GM06990 (cell line): ENCODE results near the gene VWF.

Source experiments
- DNase-seq: peaks from one replicate; pipeline ENCODE4 v3.0.0-alpha.2; 2011; ENCODE audit not compliant: insufficient read length; ENCODE audit errors: extremely low read depth
- H3K27me3 ChIP-seq: replicated peaks from 2 replicates; pipeline ENCODE4 v1.6.0; 2011; ENCODE audit warnings: low read length; ENCODE audit not compliant: control insufficient read depth, insufficient read depth
- H3K36me3 ChIP-seq: 2 replicates; pipeline ENCODE4 v1.5.1; 2011; ENCODE audit warnings: low read length; ENCODE audit not compliant: control insufficient read depth, insufficient read depth
- H3K4me3 ChIP-seq: replicated peaks from 2 replicates; pipeline ENCODE4 v1.5.1; 2011; ENCODE audit warnings: low read depth, mild to moderate bottlenecking, control low read depth, low read length
- TF ChIP-seq, protein P1 (sequence below): IDR thresholded peaks from 2 replicates; pipeline ENCODE4 v1.5.1; 2011; ENCODE audit warnings: low read length, control low read depth, mild to moderate bottlenecking, inconsistent platforms; ENCODE audit not compliant: insufficient read depth, poor library complexity, severe bottlenecking

VWF gene

DNA sequence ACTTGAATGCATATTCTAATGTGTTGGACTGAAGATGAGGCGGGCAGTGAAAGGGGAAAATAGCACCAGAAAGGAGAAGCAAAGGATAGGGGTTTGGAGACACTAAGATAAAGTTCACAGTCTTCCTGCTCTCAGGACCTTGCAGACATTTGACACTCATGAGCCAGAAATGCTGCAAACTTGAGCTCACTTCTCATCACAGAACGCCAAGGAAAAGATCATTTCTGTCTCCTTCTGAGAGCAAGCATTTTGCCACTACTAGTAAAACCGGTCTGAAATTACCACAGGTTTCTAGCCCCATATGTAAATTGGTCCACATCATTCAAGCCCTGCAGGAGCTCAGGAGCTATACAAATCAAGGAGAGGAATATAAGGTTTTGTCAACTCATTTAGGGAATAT lies 134.8 kb downstream of the VWF start:
- H3K36me3 ChIP-seq, result no peaks in the 10 kb centered on the region
- TF ChIP-seq, protein P1, sequence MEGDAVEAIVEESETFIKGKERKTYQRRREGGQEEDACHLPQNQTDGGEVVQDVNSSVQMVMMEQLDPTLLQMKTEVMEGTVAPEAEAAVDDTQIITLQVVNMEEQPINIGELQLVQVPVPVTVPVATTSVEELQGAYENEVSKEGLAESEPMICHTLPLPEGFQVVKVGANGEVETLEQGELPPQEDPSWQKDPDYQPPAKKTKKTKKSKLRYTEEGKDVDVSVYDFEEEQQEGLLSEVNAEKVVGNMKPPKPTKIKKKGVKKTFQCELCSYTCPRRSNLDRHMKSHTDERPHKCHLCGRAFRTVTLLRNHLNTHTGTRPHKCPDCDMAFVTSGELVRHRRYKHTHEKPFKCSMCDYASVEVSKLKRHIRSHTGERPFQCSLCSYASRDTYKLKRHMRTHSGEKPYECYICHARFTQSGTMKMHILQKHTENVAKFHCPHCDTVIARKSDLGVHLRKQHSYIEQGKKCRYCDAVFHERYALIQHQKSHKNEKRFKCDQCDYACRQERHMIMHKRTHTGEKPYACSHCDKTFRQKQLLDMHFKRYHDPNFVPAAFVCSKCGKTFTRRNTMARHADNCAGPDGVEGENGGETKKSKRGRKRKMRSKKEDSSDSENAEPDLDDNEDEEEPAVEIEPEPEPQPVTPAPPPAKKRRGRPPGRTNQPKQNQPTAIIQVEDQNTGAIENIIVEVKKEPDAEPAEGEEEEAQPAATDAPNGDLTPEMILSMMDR, result no peak
- no peaks in the 10 kb centered on the region; the same call in 1 of the 2 replicates for H3K27me3 ChIP-seq
- no peak overlapping the region for H3K4me3 ChIP-seq
- DNase-seq, result no peak

DNA sequence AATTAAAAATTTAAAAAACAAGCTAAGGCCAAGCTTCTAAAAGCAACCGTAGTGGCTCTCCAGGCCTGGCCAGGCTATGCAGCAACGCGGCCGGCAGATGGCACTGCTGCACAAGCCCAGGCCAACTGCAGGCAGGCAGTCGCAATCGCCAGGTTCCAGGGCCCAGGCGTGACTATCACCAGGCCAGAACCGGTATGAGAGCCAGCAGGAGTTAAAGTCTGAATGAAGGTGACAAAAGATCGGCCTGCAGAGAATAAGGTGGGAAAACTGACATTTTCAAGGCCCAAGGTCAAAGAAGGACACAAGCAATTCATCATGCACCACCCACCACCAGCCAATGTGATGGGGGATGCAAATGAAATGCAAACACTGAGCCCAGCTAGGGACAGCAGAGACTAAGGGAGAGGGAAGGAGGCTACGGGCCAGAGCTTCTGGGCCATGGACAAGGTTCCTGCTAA lies 135.8 kb downstream of the VWF start:
- DNase-seq, result peak; percentile 60
- TF ChIP-seq, protein P1, result peak; percentile 98
- H3K4me3 ChIP-seq, result no peak overlapping the region
- no peaks in the 10 kb centered on the region for H3K36me3 ChIP-seq
- no peaks in the 10 kb centered on the region for H3K27me3 ChIP-seq

- no peak for DNase-seq
- H3K36me3 ChIP-seq, result no peaks in the 10 kb centered on the region
- no peaks in the 10 kb centered on the region for H3K27me3 ChIP-seq
- TF ChIP-seq, protein P1, result no peak
- H3K4me3 ChIP-seq, result no peak overlapping the region
These were observed 136.4 kb downstream of the VWF start for GRCh38 chr12:5988088-5988487.

DNA sequence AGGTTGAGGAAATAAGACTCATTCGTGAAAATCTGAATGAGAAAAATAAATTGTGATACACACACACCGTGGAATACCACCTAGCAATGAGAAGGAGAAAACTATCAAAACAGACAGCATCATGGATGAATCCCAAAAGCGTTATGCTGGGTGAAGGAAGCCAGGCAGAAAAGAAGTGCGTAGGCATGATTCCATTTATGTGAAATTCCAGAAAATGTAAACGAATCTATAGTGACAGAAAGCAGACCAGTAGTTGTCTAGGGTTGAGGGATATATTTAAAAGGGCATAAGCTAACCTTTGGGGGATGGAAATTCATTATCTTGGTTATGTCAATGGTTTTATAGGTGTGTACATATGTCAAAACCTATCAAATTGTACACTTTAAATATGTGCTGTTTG lies 136.9 kb downstream of the VWF start:
- Histone ChIP-seq H3K36me3 (no peaks in the 10 kb centered on the region), H3K4me3 (no peak overlapping the region), H3K27me3 (no peaks in the 10 kb centered on the region; the same call in 1 of the 2 replicates)
- TF ChIP-seq, protein P1, result no peak
- DNase-seq, result no peak

- TF ChIP-seq, protein P1, result no peak
- no peak for DNase-seq
- Histone ChIP-seq H3K27me3 (no peaks in the 10 kb centered on the region; the same call in 1 of the 2 replicates), H3K36me3 (no peaks in the 10 kb centered on the region), H3K4me3 (no peak overlapping the region)
These were observed 139.0 kb downstream of the VWF start for GRCh38 chr12:5985471-5985870.

GRCh38 chr12:5984873-5985272 lies 139.6 kb downstream of the VWF start:
- Histone ChIP-seq H3K27me3 (no peaks in the 10 kb centered on the region; the same call in 1 of the 2 replicates), H3K4me3 (no peak overlapping the region), H3K36me3 (no peaks in the 10 kb centered on the region)
- DNase-seq, result no peak
- TF ChIP-seq, protein P1, result no peak
